Measurements from ENCODE around the gene PRDM10. TPM values are rescaled to one million over a fixed set of nuclear protein-coding genes. Genes with fewer than 3 reads are reported as not detected.
A peak's percentile ranks its signal among the peaks of the same experiment; 100 is the strongest.
"Not testable (repeated sequence)": the region's sequence is repeated elsewhere in the genome, so short reads cannot be mapped to it uniquely, and the experiment has no call there.

PRDM10 gene
- total RNA-seq, 2 experiments from 2014 or later = 15.8 to 16.2 TPM

DNA sequence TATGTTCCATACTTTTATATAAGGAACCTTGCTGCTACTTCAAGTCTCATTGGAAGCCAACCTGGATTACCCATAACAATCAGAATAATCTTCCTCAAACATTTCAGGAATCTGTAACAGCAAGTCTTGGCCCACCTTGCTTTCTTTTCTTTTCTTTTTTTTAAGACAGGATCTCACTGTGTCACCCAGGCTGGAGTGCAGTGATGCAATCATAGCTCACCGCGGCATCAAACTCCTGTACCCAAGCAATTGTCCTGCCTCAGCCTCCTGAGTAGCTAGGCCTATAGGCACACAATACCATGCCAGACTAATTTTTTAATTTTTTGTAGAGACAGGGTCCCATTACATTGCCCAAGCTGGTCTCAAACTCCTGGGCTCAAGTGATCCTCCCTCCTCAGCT, 29.3 kb upstream of the PRDM10 start:
- no peaks in the 10 kb centered on the region for H3K27me3 Mint-ChIP-seq
- ChIA-PET CTCF (no interaction called here), POLR2A (no interaction called here)
- intact Hi-C loops (cut with micrococcal nuclease) = no loop called here
- no peak for DNase-seq
- no peak overlapping the region for H3K27ac Mint-ChIP-seq
- no peak overlapping the region for H3K4me3 Mint-ChIP-seq
- H3K4me1 Mint-ChIP-seq (ENCODE audit: low read depth) = peaks cover 5% of the 10 kb centered on the region
- no peaks in the 10 kb centered on the region for H3K36me3 Mint-ChIP-seq
- H3K9me3 Mint-ChIP-seq = no peaks in the 10 kb centered on the region

DNA sequence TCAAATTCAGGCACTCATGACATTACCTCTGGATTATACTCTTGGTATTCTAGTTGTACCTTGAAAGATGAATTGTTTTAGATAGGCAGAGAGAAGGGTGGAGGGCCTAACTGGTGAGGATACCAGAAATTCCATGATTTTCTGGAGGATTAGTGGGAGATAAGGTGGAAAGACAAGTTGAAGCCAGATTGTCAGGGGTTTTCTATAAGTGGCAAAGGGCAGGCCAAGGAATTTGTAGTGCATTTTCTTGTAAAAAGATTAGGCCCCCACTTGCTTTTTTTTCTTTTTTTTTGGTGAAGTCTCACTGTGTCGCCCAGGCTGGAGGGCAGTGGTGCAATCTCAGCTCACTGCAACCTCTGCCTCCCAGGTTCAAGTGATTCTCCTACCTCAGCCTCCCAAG, 28.4 kb upstream of the PRDM10 start:
- DNase-seq = no peak
- intact Hi-C loops (cut with micrococcal nuclease) = no loop called here
- CTCF ChIA-PET = no interaction called here
- POLR2A ChIA-PET = no interaction called here
- Mint-ChIP-seq H3K36me3 (no peaks in the 10 kb centered on the region), H3K27ac (no peak overlapping the region), H3K9me3 (no peaks in the 10 kb centered on the region), H3K4me3 (no peak overlapping the region), H3K4me1 (ENCODE audit: low read depth) (peaks cover 5% of the 10 kb centered on the region), H3K27me3 (no peaks in the 10 kb centered on the region)

DNA sequence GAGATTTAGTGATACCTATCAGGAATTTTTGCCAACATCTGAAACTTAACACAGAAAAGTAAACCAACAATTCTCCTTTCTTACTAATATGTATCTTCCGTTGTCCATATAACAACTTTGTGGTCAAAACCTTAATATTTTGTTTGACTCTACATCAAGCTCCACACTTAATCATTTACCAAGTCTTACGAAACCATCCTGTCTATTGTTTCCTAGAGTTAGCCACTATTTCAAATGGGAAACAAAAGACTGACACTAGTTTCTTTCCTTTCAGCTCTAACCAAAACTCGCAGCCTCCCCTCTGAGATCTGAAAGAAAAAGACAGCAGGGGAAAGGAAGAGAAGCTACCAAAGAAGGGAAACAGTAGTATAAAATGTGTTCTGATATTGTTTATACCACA, 26.5 kb upstream of the PRDM10 start:
- no peak for DNase-seq
- H3K27me3 Mint-ChIP-seq = no peaks in the 10 kb centered on the region
- no peak overlapping the region for H3K4me3 Mint-ChIP-seq
- CTCF ChIA-PET = no interaction called here
- peaks cover 5% of the 10 kb centered on the region for H3K4me1 Mint-ChIP-seq (ENCODE audit: low read depth)
- H3K36me3 Mint-ChIP-seq = no peaks in the 10 kb centered on the region
- POLR2A ChIA-PET = interaction anchor here (1.1 kb wide), 1 partner anchor 26 kb away, joined by 4 read pairs; no protein-coding TSS in a partner anchor
- intact Hi-C loops (cut with micrococcal nuclease) = no loop called here
- H3K27ac Mint-ChIP-seq = no peak overlapping the region
- no peaks in the 10 kb centered on the region for H3K9me3 Mint-ChIP-seq

DNA sequence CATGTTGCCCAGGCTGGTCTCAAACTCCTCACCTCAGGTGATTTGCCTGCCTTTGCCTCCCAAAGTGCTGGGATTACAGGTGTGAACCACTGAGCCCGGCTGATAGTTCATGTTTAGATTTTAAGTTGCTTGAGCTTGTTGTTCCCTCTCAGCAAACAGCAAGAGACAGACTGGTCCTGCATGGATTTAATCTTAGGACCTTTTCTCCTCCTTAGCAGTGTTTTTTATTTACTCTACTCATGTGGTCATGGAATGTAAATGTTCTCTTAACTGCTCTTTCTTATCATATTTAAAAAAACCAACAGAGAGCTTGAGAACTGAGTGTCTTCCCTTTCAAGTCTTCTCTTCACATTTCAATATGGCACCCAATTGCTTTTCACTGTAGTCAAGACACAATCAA, 22.7 kb upstream of the PRDM10 start:
- Mint-ChIP-seq H3K4me1 (ENCODE audit: low read depth) (peaks cover 5% of the 10 kb centered on the region), H3K9me3 (no peaks in the 10 kb centered on the region), H3K27ac (no peak overlapping the region), H3K4me3 (no peak overlapping the region), H3K36me3 (no peaks in the 10 kb centered on the region), H3K27me3 (no peaks in the 10 kb centered on the region)
- intact Hi-C loops (cut with micrococcal nuclease) = no loop called here
- CTCF ChIA-PET = no interaction called here
- DNase-seq = no peak
- POLR2A ChIA-PET = interaction anchor here (0.7 kb wide), 1 partner anchor 1062 kb away, joined by 6 read pairs; no protein-coding TSS in a partner anchor

DNA sequence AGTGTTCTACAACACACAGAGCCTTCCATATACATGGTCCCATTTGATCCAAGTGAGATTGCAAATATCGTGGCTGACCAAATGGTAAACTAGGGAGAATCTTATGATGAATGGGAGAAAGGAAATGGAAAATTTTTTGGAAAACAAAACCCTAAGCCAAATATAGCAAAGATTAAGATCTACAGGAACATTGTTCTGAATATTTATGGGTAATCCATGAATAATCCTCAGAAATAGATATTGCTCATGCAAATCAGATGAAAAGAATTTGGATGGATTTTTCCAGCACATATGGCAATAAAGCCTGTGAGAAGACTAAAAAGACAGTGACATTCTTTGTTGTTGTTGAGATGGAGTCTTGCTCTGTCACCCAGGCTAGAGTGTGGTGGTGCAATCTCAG, 21.7 kb upstream of the PRDM10 start:
- peaks cover 5% of the 10 kb centered on the region for H3K4me1 Mint-ChIP-seq (ENCODE audit: low read depth)
- no peaks in the 10 kb centered on the region for H3K9me3 Mint-ChIP-seq
- DNase-seq = no peak
- no peaks in the 10 kb centered on the region for H3K27me3 Mint-ChIP-seq
- CTCF ChIA-PET = no interaction called here
- no peaks in the 10 kb centered on the region for H3K36me3 Mint-ChIP-seq
- no peak overlapping the region for H3K27ac Mint-ChIP-seq
- intact Hi-C loops (cut with micrococcal nuclease) = no loop called here
- H3K4me3 Mint-ChIP-seq = no peak overlapping the region
- POLR2A ChIA-PET = no interaction called here

DNA sequence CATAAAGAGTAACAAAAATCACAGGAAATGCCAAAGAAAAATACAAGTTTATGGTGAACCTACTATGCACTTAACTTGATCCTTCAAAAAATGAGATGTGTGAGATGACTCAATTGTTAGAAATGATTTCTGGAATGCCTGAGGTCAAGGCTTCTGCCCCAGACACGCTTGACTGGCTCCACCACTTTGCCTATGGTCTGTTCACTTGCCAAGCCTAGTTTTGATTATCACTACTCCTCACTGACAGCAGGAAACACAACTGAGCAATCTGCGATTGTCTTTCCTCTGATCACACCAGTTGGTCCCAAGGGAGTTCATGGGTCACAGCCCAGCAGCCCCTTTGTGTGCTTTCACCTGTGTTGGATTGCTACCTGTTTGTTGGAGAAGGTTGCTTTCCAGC, 20.6 kb upstream of the PRDM10 start:
- ChIA-PET POLR2A (no interaction called here), CTCF (no interaction called here)
- Mint-ChIP-seq H3K36me3 (no peaks in the 10 kb centered on the region), H3K9me3 (no peaks in the 10 kb centered on the region), H3K27ac (no peak overlapping the region), H3K4me1 (ENCODE audit: low read depth) (no peaks in the 10 kb centered on the region), H3K4me3 (no peak overlapping the region), H3K27me3 (no peaks in the 10 kb centered on the region)
- no peak for DNase-seq
- intact Hi-C loops (cut with micrococcal nuclease) = no loop called here

DNA sequence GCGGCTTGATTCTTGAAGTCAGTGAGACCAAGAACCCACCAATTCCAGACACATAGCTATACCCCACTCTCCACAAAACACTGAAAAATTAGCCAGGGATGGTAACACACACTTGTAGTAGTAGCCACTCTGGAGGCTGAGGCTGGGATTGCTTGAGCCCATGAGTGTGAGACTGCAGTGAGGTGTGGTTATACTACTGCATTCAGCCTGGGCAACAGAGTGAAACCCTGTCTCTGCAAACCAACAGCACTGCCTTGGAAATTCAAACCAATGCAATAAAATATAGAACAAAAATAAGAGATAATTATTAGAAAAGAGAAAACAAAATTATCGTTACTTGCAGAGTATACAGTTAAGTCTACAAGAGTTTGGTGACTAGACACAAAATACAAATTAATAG, 20.2 kb upstream of the PRDM10 start:
- H3K36me3 Mint-ChIP-seq = no peaks in the 10 kb centered on the region
- intact Hi-C loops (cut with micrococcal nuclease) = no loop called here
- no peaks in the 10 kb centered on the region for H3K27me3 Mint-ChIP-seq
- no peaks in the 10 kb centered on the region for H3K9me3 Mint-ChIP-seq
- ChIA-PET POLR2A (no interaction called here), CTCF (no interaction called here)
- DNase-seq = no peak
- no peak overlapping the region for H3K4me3 Mint-ChIP-seq
- no peaks in the 10 kb centered on the region for H3K4me1 Mint-ChIP-seq (ENCODE audit: low read depth)
- H3K27ac Mint-ChIP-seq = no peak overlapping the region

DNA sequence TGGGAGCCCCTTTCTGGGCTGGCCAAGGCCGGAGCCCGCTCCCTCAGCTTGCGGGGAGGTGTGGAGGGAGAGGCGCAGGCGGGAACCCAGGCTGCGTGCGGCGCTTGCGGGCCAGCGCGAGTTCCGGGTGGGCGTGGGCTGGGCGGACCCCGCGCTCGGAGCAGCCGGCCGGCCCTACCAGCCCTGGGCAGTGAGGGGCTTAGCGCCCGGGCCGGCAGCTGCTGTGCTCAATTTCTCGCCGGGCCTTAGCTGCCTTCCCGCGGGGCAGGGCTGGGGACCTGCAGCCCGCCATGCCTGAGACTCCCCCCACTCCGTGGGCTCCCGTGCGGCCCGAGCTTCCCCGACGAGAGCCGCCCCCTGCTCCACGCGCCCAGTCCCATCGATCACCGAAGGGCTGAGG, 19.0 kb upstream of the PRDM10 start:
- H3K27ac Mint-ChIP-seq; H3K4me3 Mint-ChIP-seq; H3K27me3 Mint-ChIP-seq; DNase-seq; CTCF ChIA-PET; H3K9me3 Mint-ChIP-seq; intact Hi-C loops (cut with micrococcal nuclease); POLR2A ChIA-PET; H3K4me1 Mint-ChIP-seq (ENCODE audit: low read depth); H3K36me3 Mint-ChIP-seq: not testable (repeated sequence)

DNA sequence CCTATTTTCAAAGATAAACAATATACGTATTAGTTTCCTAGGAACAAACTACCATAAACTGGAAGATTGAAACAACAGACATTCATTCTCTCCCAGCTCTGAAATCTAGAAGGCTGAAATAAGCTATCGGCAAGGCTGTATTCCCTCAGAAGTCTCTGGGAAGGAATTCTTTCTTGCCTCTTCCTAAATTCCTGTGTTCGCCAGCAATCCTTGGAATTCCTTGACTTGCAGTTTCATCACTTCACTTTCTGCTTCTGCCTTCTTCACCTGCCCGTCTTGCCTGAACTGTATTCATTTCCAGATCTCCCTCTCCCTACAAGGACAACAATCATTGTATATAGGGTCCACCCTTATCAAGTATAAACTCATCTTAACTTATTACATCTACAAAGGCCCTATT, 17.7 kb upstream of the PRDM10 start:
- Mint-ChIP-seq H3K27me3 (peaks cover 2% of the 10 kb centered on the region), H3K9me3 (peaks cover 4% of the 10 kb centered on the region), H3K36me3 (no peaks in the 10 kb centered on the region), H3K4me1 (ENCODE audit: low read depth) (no peaks in the 10 kb centered on the region), H3K4me3 (no peak overlapping the region), H3K27ac (no peak overlapping the region)
- no peak for DNase-seq
- intact Hi-C loops (cut with micrococcal nuclease) = no loop called here
- ChIA-PET POLR2A (no interaction called here), CTCF (no interaction called here)

DNA sequence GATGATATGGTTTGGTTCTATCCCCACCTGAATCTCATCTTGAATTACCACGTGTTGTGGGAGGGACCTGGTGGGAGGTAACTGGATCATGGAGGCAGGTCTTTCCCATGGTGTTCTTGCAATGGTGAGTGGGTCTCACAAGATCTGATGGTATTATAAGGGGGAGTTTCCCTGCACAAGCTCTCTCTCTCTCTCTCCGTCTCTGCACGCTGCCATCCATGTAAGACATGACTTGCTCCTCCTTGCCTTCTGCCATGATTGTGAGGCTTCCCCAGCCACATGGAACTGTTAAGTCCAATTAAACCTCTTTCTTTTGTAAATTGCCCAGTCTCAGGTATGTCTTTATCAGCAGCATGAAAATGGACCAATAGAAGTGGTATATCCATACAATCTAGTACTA, 13.2 kb upstream of the PRDM10 start:
- H3K9me3 Mint-ChIP-seq; H3K27ac Mint-ChIP-seq; H3K27me3 Mint-ChIP-seq; POLR2A ChIA-PET; H3K4me3 Mint-ChIP-seq; CTCF ChIA-PET; H3K36me3 Mint-ChIP-seq; DNase-seq; intact Hi-C loops (cut with micrococcal nuclease); H3K4me1 Mint-ChIP-seq (ENCODE audit: low read depth): not testable (repeated sequence)

DNA sequence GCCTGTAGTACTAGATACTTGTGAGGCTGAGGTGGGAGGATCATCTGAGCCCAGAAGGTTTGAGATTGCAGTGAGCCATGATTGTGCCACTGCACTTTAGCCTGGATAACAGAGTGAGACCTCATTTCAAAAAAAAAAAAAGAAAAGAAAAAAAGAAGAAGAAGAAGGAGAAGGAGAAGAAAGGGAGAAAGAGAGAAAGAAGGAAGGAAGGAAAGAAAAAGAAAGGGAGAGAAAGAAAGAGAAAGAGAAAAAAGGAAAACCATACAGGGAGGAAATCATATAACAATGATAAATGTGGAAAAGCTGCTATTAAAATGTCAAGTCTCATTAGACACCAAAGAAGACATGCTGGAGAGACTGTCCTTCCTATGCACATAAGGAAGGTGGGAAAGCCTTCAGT, 5.7 kb upstream of the PRDM10 start:
- H3K4me1 Mint-ChIP-seq (ENCODE audit: low read depth) = peaks cover 9% of the 10 kb centered on the region
- intact Hi-C loops (cut with micrococcal nuclease) = loop anchor here (10.0 kb wide), 1 partner anchor 1664 kb away; no protein-coding TSS in a partner anchor
- no peak for DNase-seq
- H3K36me3 Mint-ChIP-seq = no peaks in the 10 kb centered on the region
- no peak overlapping the region for H3K27ac Mint-ChIP-seq
- POLR2A ChIA-PET = no interaction called here
- no peak overlapping the region for H3K4me3 Mint-ChIP-seq
- no peaks in the 10 kb centered on the region for H3K9me3 Mint-ChIP-seq
- CTCF ChIA-PET = no interaction called here
- no peaks in the 10 kb centered on the region for H3K27me3 Mint-ChIP-seq

DNA sequence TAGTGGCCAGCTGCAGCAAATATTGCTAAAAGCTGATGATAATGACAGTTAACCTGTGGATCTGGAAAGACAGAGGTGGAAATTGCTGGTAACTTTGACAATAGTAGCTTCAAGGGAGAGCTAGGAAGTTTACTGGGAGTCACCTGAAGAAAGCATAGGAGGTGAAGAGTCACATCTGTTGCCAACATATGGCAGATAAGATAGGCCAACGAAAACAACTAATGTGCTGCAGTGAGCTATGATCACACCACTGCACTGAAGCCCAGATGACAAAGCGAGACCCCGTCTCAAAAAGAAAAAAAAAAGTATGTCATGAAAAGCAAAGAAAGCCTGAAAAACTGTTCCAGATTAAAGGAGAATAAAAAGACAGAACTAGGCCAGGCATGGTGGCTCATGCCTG, 4.3 kb upstream of the PRDM10 start:
- Mint-ChIP-seq H3K9me3 (no peaks in the 10 kb centered on the region), H3K36me3 (peaks cover 3% of the 10 kb centered on the region), H3K27ac (no peak overlapping the region), H3K4me1 (ENCODE audit: low read depth) (peaks cover 9% of the 10 kb centered on the region), H3K27me3 (no peaks in the 10 kb centered on the region), H3K4me3 (no peak overlapping the region)
- intact Hi-C loops (cut with micrococcal nuclease) = loop anchor here (10.0 kb wide), 1 partner anchor 1662 kb away; no protein-coding TSS in a partner anchor
- CTCF ChIA-PET = interaction anchor here (2.0 to 2.3 kb wide), 2 partner anchors 64 to 125 kb away, joined by 5 to 10 read pairs; no protein-coding TSS in a partner anchor
- DNase-seq = no peak
- POLR2A ChIA-PET = no interaction called here

DNA sequence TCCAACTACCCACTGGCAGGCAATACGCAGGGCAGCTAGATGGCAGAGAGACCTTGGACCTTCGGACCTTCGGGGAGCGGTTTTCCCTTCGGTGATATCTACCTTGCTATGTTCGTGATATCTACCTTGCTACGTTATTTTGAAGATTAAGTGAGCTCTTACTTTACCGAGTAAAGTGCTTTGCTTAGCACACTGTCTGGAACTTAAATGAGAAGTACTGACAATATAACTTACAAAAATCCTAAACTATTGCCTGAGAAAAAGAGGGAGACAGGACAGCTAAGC, 1.0 kb upstream of the PRDM10 start:
- no peak for DNase-seq
- Mint-ChIP-seq H3K36me3 (peaks cover 3% of the 10 kb centered on the region), H3K27ac (peak overlapping the region; percentile 100), H3K27me3 (no peaks in the 10 kb centered on the region), H3K4me3 (peak overlapping the region; percentile 85), H3K9me3 (no peaks in the 10 kb centered on the region), H3K4me1 (ENCODE audit: low read depth) (peaks cover 28% of the 10 kb centered on the region)
- ChIA-PET POLR2A (interaction anchor here (0.5 to 2.5 kb wide), 6 partner anchors 11 to 189 kb away, joined by 3 to 7 read pairs (median 4); partner anchors contain the start of gene NFRKB), CTCF (interaction anchor here (0.6 to 2.9 kb wide), 5 partner anchors 12 to 128 kb away, joined by 3 to 13 read pairs (median 7); no protein-coding TSS in a partner anchor)
- intact Hi-C loops (cut with micrococcal nuclease) = loop anchor here (1.0 to 10.0 kb wide), 5 partner anchors 43 to 1659 kb away; partner anchors contain the start of gene NFRKB
